Endothelial cell of umbilical vein (primary cell): ENCODE measurements around the gene ORAI3. TPM values are rescaled to one million over a fixed set of nuclear protein-coding genes. Genes with fewer than 3 reads are reported as not detected.
A peak's percentile ranks its signal among the peaks of the same experiment; 100 is the strongest.

Experiments used
- BruUV-seq: library from RNA; stranded (reverse); fragments of 400-500 nt; replicated peaks from 2 replicates; lab custom pipeline; 2021; lab: Mats Ljungman, UMichigan
- CTCF ChIA-PET: fragments of 300-600, 350-600 bp; sonication (Branson Sonifier 250); formaldehyde crosslinking; loops from one replicate; lab custom pipeline; 2021; ENCODE audit warnings: antibody characterized with exemption, inconsistent platforms; lab: Charles Lee
- POLR2A ChIA-PET: fragments of 300-600, 350-600 bp; sonication (Branson Sonifier 250); formaldehyde crosslinking; loops from one replicate; lab custom pipeline; 2021; ENCODE audit warnings: antibody characterized with exemption, inconsistent platforms; lab: Charles Lee
- DNase-seq: peaks from one replicate; pipeline ENCODE4 v3.0.0-alpha.2; 2011; ENCODE audit warnings: low read depth, low spot score
- FAIRE-seq: peaks from 2 replicates; lab custom pipeline; 2011; peaks lifted over from hg19 to GRCh38; lab: Jason Lieb, UNC
- H2AFZ ChIP-seq: 2 replicates; pipeline ENCODE4 v1.6.0; 2012; ENCODE audit warnings: low read depth, low read length, control low read depth, inconsistent platforms
- H3K27ac ChIP-seq: 2 replicates; pipeline ENCODE4 v1.5.1; 2011; ENCODE audit warnings: low read depth, mild to moderate bottlenecking, control low read depth, low read length, moderate library complexity; ENCODE audit not compliant: insufficient read depth
- H3K27me3 ChIP-seq, 2 experiments: 2 replicates each; pipeline versions ENCODE4 v1.6.0 to v1.6.1; 2011; ENCODE audit warnings: low read length in 2 of 2, mixed read lengths in 1 of 2; ENCODE audit not compliant: control insufficient read depth in 2 of 2, insufficient read depth in 2 of 2
- H3K36me3 ChIP-seq, 2 experiments: 2 replicates in 1 of 2; 3 replicates in 1 of 2; pipeline ENCODE4 v1.5.1; 2011; ENCODE audit warnings: low read length in 2 of 2, mild to moderate bottlenecking in 1 of 2, moderate library complexity in 1 of 2; ENCODE audit not compliant: control insufficient read depth in 2 of 2, insufficient read depth in 2 of 2; ENCODE audit errors: extremely low read depth in 1 of 2
- H3K4me1 ChIP-seq: 3 replicates; pipeline ENCODE4 v1.5.1; 2011; ENCODE audit warnings: mild to moderate bottlenecking, low read length; ENCODE audit not compliant: control insufficient read depth, insufficient read depth; ENCODE audit errors: extremely low read depth
- H3K4me2 ChIP-seq: 2 replicates; pipeline ENCODE4 v1.6.1; 2011; ENCODE audit warnings: low read length, control low read depth, mixed read lengths; ENCODE audit not compliant: insufficient read depth
- H3K4me3 ChIP-seq, 3 experiments: fragments of 200-600 bp in 1 of 3; sonication (generic), shearing (Covaris generic) in 1 of 3; replicated peaks in 1 of 3; 2 replicates each; pipeline ENCODE4 v1.5.1; 2011 to 2016; ENCODE audit warnings: control low read depth in 3 of 3, low read length in 3 of 3, mild to moderate bottlenecking in 2 of 3, inconsistent platforms in 1 of 3, low read depth in 1 of 3, moderate library complexity in 1 of 3; ENCODE audit not compliant: insufficient read depth in 1 of 3
- H3K79me2 ChIP-seq: 2 replicates; pipeline ENCODE4 v1.6.0; 2012; ENCODE audit warnings: low read length, inconsistent platforms; ENCODE audit not compliant: control insufficient read depth, insufficient read depth
- H3K9ac ChIP-seq: replicated peaks from 2 replicates; pipeline ENCODE3; 2011; ENCODE audit warnings: low read length, control low read depth; ENCODE audit not compliant: insufficient read depth; ENCODE audit errors: extremely low read depth
- H3K9me1 ChIP-seq: replicated peaks from 3 replicates; pipeline ENCODE4 v1.6.0; 2011; ENCODE audit warnings: mild to moderate bottlenecking, low read length; ENCODE audit not compliant: control insufficient read depth, insufficient read depth; ENCODE audit errors: extremely low read depth
- H3K9me3 ChIP-seq: replicated peaks from 2 replicates; pipeline ENCODE4 v1.5.1; 2012; ENCODE audit warnings: low read length, inconsistent platforms; ENCODE audit not compliant: control insufficient read depth, insufficient read depth
- H4K20me1 ChIP-seq: replicated peaks from 2 replicates; pipeline ENCODE3; 2011; ENCODE audit warnings: mild to moderate bottlenecking, low read length; ENCODE audit not compliant: control insufficient read depth, insufficient read depth; ENCODE audit errors: extremely low read depth
- CTCF ChIP-seq, 2 donors: IDR thresholded peaks; 1 replicate in 1 of 2; 2 replicates in 1 of 2; pipeline ENCODE4 v1.5.1; 2011; ENCODE audit warnings: low read length in 2 of 2, mild to moderate bottlenecking in 2 of 2, moderate library complexity in 2 of 2, control low read depth in 1 of 2, inconsistent platforms in 1 of 2, low read depth in 1 of 2; ENCODE audit not compliant: insufficient read depth in 1 of 2; ENCODE audit errors: extremely low read depth in 1 of 2
- EZH2 ChIP-seq: IDR thresholded peaks from 2 replicates; pipeline ENCODE4 v1.6.1; 2012; ENCODE audit warnings: borderline replicate concordance, low read depth, mild to moderate bottlenecking, moderate library complexity, low read length, inconsistent platforms; ENCODE audit not compliant: severe bottlenecking
- FOS ChIP-seq: IDR thresholded peaks from 2 replicates; pipeline ENCODE4 v1.6.1; 2011; ENCODE audit warnings: mild to moderate bottlenecking, low read length, moderate library complexity, borderline replicate concordance; ENCODE audit not compliant: insufficient read depth
- GATA2 ChIP-seq: IDR thresholded peaks from 2 replicates; pipeline ENCODE4 v1.7.0; 2011; ENCODE audit warnings: low read depth, mild to moderate bottlenecking, moderate library complexity, mixed read lengths, low read length; ENCODE audit not compliant: insufficient read length, insufficient read depth
- JUN ChIP-seq: IDR thresholded peaks from 2 replicates; pipeline ENCODE4 v1.6.1; 2011; ENCODE audit warnings: borderline replicate concordance, low read depth; ENCODE audit not compliant: insufficient read length, insufficient read depth
- MAX ChIP-seq: IDR thresholded peaks from 2 replicates; pipeline ENCODE4 v1.6.1; 2011; ENCODE audit not compliant: insufficient read depth, insufficient read length
- MYC ChIP-seq: IDR thresholded peaks from one replicate; pipeline ENCODE4 v1.6.1; 2011; ENCODE audit warnings: mild to moderate bottlenecking, low read depth, low read length
- POLR2A ChIP-seq: IDR thresholded peaks from 2 replicates; pipeline ENCODE4 v1.6.1; 2012; ENCODE audit warnings: low read depth, mild to moderate bottlenecking, control low read depth, low read length
- POLR2AphosphoS5 ChIP-seq: IDR thresholded peaks from 2 replicates; pipeline ENCODE4 v1.6.1; 2012; ENCODE audit warnings: low read depth, mild to moderate bottlenecking, control low read depth, low read length, moderate library complexity; ENCODE audit not compliant: insufficient read depth
- dilution Hi-C: fragments of 300-500 bp; cut with MboI; formaldehyde crosslinking; loops from one replicate; pipeline ENCODE4 v1.15.0; 2019; ENCODE audit warnings: low sequenced_read_pairs; ENCODE audit not compliant: extremely low pct_ligation_motif_present
- intact Hi-C: fragments of 100-400 bp; cut with micrococcal nuclease; formaldehyde crosslinking; loops from one replicate; pipeline ENCODE4 v1.10.0; 2022
- polyA plus RNA-seq, 4 experiments: library from polyadenylated mRNA; depleted of rRNA in 3 of 4; stranded (reverse) in 3 of 4; unstranded in 1 of 4; fragments of >200 nt; gene quantifications; 2 replicates each; pipeline versions ENCODE4 v1.2.1 to v1.2.3, GENCODE V29; 2011 to 2012; ENCODE audit warnings: missing spikeins in 1 of 4
- total RNA-seq: library from RNA; stranded (reverse); gene quantifications from 2 replicates; pipeline ENCODE4 v1.2.3, GENCODE V29; 2021

The ORAI3 gene
- total and polyA plus RNA-seq, 2 donors (not counting 3 experiments of a cell fraction or from before 2014, with no cell fraction given) = 17.6 to 25.4 TPM

DNA sequence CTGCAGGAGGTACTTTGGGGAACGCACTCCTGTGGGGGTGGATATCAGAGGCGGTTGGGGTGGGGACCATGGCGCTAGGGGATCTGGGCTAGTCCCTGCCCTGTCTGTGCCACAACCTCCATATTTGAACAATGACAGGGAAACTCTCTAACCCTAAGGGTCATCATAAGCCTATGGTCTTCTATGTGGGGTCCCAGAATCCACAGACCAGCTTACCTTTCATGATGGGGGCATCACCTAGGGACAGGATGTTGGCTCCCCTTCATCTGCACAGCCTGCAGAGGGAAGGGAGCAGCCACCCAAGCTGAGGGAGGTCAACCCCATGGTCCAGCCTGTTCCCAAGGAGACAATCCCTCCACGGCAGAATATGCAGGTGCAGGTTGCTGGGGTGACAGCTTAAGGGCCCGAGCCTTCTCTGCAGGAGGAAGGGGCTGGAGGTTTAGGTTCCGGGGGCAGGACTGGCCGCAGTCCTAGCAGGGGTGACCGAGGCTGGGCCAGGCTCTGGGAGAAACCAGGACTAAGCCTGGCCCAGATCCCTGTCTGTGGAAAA, 1.7 kb downstream of the ORAI3 start:
- H3K4me2 ChIP-seq = no peak overlapping the region
- H3K9me3 ChIP-seq = no peaks in the 10 kb centered on the region
- peak overlapping the region in 2 of 3 experiments; percentile 58 to 72 for H3K4me3 ChIP-seq
- DNase-seq (no peak), FAIRE-seq (no peak)
- no peaks in the 10 kb centered on the region for H4K20me1 ChIP-seq
- H2AFZ ChIP-seq = no peak overlapping the region
- peaks cover 0 to 3% of the 10 kb centered on the region in 2 experiments for H3K36me3 ChIP-seq
- H3K9me1 ChIP-seq = no peaks in the 10 kb centered on the region
- no peak overlapping the region for H3K9ac ChIP-seq
- no TSS peak for BruUV-seq
- dilution Hi-C loops (no loop called here), intact Hi-C loops (no loop called here)
- H3K27me3 ChIP-seq = no peaks in the 10 kb centered on the region
- TF ChIP-seq EZH2 (no peak), FOS (no peak), CTCF (IDR thresholded peaks at IDR 0.05; ENCODE audit: extremely low read depth in 1 of 2, insufficient read depth in 1 of 2, low read depth in 1 of 2, low read length in 2 of 2) (no peak), GATA2 (no peak), JUN (no peak), MAX (no peak), POLR2A (no peak), POLR2AphosphoS5 (no peak), MYC (no peak)
- no peak overlapping the region for H3K27ac ChIP-seq
- POLR2A ChIA-PET = no interaction called here
- H3K4me1 ChIP-seq = peaks cover 18% of the 10 kb centered on the region
- H3K79me2 ChIP-seq = no peaks in the 10 kb centered on the region
- CTCF ChIA-PET = interaction anchor here (0.9 to 1.5 kb wide), 3 partner anchors 10 to 106 kb away, joined by 3 to 4 read pairs (median 3); partner anchors contain the start of gene HSD3B7
